Stimulated activated CD4-positive, alpha-beta T cell treated with anti-CD3 and anti-CD28 coated beads, Interleukin-4, amount 100 ng/mL, for 1 hour (primary cell): ENCODE measurements around the gene BNC1.
"Not testable (repeated sequence)": the region's sequence is repeated elsewhere in the genome, so short reads cannot be mapped to it uniquely, and the experiment has no call there.

Experiments used
- DNase-seq: peaks from one replicate; pipeline ENCODE4 v3.0.0-alpha.2; 2020

The BNC1 gene

DNA sequence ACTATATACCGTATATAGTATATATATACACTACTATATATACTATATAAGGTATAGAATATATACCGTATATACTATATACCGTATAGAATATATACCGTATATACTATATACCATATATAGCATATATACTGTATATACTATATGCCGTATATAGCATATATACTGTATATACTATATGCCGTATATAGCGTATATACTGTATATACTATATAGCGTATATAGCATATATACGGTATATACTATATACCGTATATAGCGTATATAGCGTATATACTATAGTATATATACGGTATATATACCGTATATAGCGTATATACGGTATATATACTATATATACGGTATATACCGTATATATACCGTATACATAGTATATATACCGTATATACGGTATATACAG lies 54.2 kb downstream of the BNC1 start:
- DNase-seq, result no peak

GRCh38 chr15:83225449-83225848 lies 59.0 kb downstream of the BNC1 start:
- no peak for DNase-seq

DNA sequence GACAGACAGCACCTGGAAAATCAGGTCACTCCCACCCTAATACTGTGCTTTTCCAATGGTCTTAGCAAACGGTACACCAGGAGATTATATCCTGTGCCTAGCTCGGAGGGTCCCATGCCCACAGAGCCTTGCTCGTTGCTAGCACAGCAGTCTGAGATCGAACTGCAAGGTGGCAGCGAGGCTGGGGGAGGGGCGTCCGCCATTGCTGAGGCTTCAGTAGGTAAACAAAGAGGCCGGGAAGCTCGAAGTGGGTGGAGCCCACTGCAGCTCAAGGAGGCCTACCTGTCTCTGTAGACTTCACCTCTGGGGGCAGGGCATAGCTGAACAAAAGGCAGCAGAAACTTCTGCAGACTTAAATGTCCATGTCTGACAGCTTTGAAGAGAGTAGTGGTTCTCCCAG lies 62.7 kb downstream of the BNC1 start:
- not testable (repeated sequence) for DNase-seq

GRCh38 chr15:83219026-83219425 lies 65.4 kb downstream of the BNC1 start:
- DNase-seq, result no peak

DNA sequence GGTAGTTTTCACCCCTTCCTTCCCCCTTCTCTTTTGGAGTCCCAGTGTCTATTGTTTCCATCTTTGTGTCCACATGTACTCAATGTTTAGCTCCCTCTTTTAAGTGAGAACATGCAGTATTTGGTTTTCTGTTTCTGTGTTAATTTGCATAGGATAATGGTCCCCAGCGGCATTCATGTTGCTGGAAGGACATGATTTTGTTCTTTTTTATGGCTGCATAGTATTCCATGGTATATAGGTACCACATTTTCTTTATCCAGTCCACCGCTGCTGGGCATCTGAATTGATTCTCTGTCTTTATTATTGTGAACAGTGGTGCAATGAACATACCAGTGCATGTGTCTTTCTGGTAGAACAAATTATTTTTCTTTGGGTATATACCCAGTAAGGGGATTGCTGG lies 69.2 kb downstream of the BNC1 start:
- DNase-seq, result no peak

- no peak for DNase-seq
Measured at GRCh38 chr15:83210619-83211018, 73.8 kb downstream of the BNC1 start.

DNA sequence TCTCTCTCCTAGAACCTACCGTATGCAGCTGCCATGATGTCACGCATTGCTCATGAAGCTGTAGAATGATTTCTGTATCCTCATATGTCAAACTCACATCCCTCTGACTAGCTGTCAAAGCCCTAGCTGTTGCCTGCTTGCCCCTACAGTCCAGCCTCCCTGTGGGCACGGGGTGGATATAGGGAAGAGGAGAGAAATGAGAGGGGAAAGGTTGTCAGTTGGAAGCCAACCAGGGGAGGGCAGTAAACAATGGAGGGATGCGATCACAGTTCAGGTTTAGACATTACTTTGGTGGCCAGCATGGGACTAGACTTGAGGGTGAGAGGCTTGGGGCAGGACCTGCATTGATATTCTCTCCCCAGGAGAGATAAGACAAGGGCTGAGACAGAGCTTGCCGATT lies 75.1 kb downstream of the BNC1 start:
- DNase-seq, result no peak

DNA sequence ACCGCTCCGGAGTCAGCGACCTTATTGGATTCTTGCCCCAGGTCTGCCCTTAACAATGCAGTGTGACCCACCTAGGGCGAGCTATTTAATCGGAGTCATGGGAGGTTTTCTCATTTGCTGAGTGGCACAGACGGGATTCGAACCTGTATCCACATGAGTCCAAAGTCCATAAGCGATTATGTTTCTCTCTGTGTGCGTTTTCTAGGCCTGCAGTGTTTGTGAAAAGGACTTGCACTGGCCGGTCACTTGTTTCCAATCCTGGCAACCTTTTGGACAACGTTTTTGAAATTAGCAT lies 76.2 kb downstream of the BNC1 start:
- no peak for DNase-seq

- peak; percentile 19 for DNase-seq
Measured at GRCh38 chr15:83207660-83208366, 76.7 kb downstream of the BNC1 start, which contains the start of gene HDGFL3. Gene HDGFL3, minus strand, starts transcription at chr15:83207823. Its CDS starts 409 bp downstream, at chr15:83207414.

GRCh38 chr15:83207009-83207659 lies 77.3 kb downstream of the BNC1 start:
- DNase-seq, result peak; percentile 7

GRCh38 chr15:83206526-83207008 lies 77.9 kb downstream of the BNC1 start:
- DNase-seq, result no peak
